Neural cell (in vitro differentiated cells): Measurements from ENCODE around the gene PCDHGA5. TPM values are rescaled to one million over a fixed set of nuclear protein-coding genes. Genes with fewer than 3 reads are reported as not detected.
A peak's percentile ranks its signal among the peaks of the same experiment; 100 is the strongest.
"Not testable (repeated sequence)": the region's sequence is repeated elsewhere in the genome, so short reads cannot be mapped to it uniquely, and the experiment has no call there.

Source experiments
- H2AFZ ChIP-seq: fragments of 200-600, 300-800 bp; sonication (generic), shearing (Covaris generic); 2 replicates; pipeline ENCODE4 v1.6.0; 2014; ENCODE audit warnings: low read depth, mild to moderate bottlenecking, antibody characterized with exemption, low read length, moderate library complexity
- H3F3A ChIP-seq: fragments of 200-600 bp; shearing (Covaris generic); 2 replicates; pipeline ENCODE4 v1.6.1; 2016; ENCODE audit warnings: mild to moderate bottlenecking, moderate library complexity, mixed read lengths, antibody characterized with exemption, low read length; ENCODE audit not compliant: insufficient read depth, poor library complexity, severe bottlenecking
- H3K27ac ChIP-seq: fragments of 200-600, 300-800 bp; sonication (generic), shearing (Covaris generic); 2 replicates; pipeline ENCODE4 v1.5.1; 2014; ENCODE audit warnings: mild to moderate bottlenecking, low read length, moderate library complexity
- H3K27me3 ChIP-seq: fragments of 300-800, 200-600 bp; sonication (generic), shearing (Covaris generic); 2 replicates; pipeline ENCODE4 v1.6.0; 2014; ENCODE audit warnings: mild to moderate bottlenecking, low read depth, low read length, moderate library complexity; ENCODE audit not compliant: insufficient read depth
- H3K36me3 ChIP-seq: fragments of 300-800, 200-600 bp; sonication (generic), shearing (Covaris generic); 2 replicates; pipeline ENCODE4 v1.5.1; 2014; ENCODE audit warnings: mild to moderate bottlenecking, antibody characterized with exemption, low read length, moderate library complexity; ENCODE audit not compliant: insufficient read depth
- H3K4me2 ChIP-seq: fragments of 300-800, 200-600 bp; sonication (generic), shearing (Covaris generic); 2 replicates; pipeline ENCODE4 v1.6.0; 2014; ENCODE audit warnings: mild to moderate bottlenecking, low read length
- H3K4me3 ChIP-seq: fragments of 300-800, 200-600 bp; sonication (generic), shearing (Covaris generic); 2 replicates; pipeline ENCODE4 v1.5.1; 2014; ENCODE audit warnings: mild to moderate bottlenecking, low read length, moderate library complexity
- H3K79me2 ChIP-seq: fragments of 200-600 bp; shearing (Covaris generic); replicated peaks from 2 replicates; pipeline ENCODE4 v1.6.0; 2014; ENCODE audit warnings: mild to moderate bottlenecking, low read length, moderate library complexity; ENCODE audit not compliant: insufficient read depth
- H3K9ac ChIP-seq: fragments of 300-800, 200-600 bp; sonication (generic), shearing (Covaris generic); 2 replicates; pipeline ENCODE4 v1.6.1; 2016; ENCODE audit warnings: mild to moderate bottlenecking, low read length, mixed read lengths
- H3K9me2 ChIP-seq: fragments of 200-600 bp; shearing (Covaris generic); 2 replicates; pipeline ENCODE4 v1.6.1; 2016; ENCODE audit warnings: mild to moderate bottlenecking, low read length, mixed read lengths; ENCODE audit not compliant: insufficient read depth
- H3K9me3 ChIP-seq: fragments of 200-600, 300-800 bp; sonication (generic), shearing (Covaris generic); 2 replicates; pipeline ENCODE4 v1.6.1; 2016; ENCODE audit warnings: mild to moderate bottlenecking, mixed run types, low read length, moderate library complexity, mixed read lengths
- H4K20me1 ChIP-seq: fragments of 200-600 bp; shearing (Covaris generic); 2 replicates; pipeline ENCODE4 v1.6.1; 2016; ENCODE audit warnings: mild to moderate bottlenecking, mixed run types; ENCODE audit not compliant: insufficient read depth
- EP300 ChIP-seq: fragments of 450-650 bp; conservative IDR thresholded peaks from 2 replicates; pipeline ENCODE4 v1.6.1; 2014; ENCODE audit warnings: antibody characterized with exemption, mild to moderate bottlenecking, moderate library complexity; ENCODE audit not compliant: poor library complexity, severe bottlenecking
- EZH2 ChIP-seq: fragments of 200-600, 300-800 bp; shearing (Covaris generic), sonication (generic); IDR thresholded peaks from 2 replicates; pipeline ENCODE4 v1.6.1; 2014; ENCODE audit warnings: antibody characterized with exemption, low read length, borderline replicate concordance, mild to moderate bottlenecking; ENCODE audit not compliant: insufficient read depth, poor library complexity, severe bottlenecking
- MXI1 ChIP-seq: fragments of 450-650 bp; conservative IDR thresholded peaks from 2 replicates; pipeline ENCODE4 v1.6.1; 2014; ENCODE audit warnings: antibody characterized with exemption, mild to moderate bottlenecking; ENCODE audit not compliant: poor library complexity, severe bottlenecking
- POLR2AphosphoS5 ChIP-seq: IDR thresholded peaks from 2 replicates; pipeline ENCODE4 v1.6.1; 2012
- RAD21 ChIP-seq: fragments of 450-650 bp; conservative IDR thresholded peaks from 2 replicates; pipeline ENCODE4 v1.6.1; 2014; ENCODE audit warnings: antibody characterized with exemption, mild to moderate bottlenecking, moderate library complexity
- SMC3 ChIP-seq: fragments of 450-650 bp; conservative IDR thresholded peaks from 2 replicates; pipeline ENCODE4 v1.6.1; 2014; ENCODE audit warnings: antibody characterized with exemption, mild to moderate bottlenecking, moderate library complexity; ENCODE audit not compliant: poor library complexity
- TAF1 ChIP-seq: IDR thresholded peaks from 2 replicates; pipeline ENCODE4 v1.6.1; 2012; ENCODE audit warnings: low read depth
- polyA plus RNA-seq: library from polyadenylated mRNA; depleted of rRNA; stranded (reverse); fragments of >200 nt; gene quantifications from 2 replicates; pipeline ENCODE4 v1.2.3, GENCODE V29; 2014
- TF ChIP-seq, protein P1 (sequence below): IDR thresholded peaks from 2 replicates; pipeline ENCODE4 v1.6.1; 2012; ENCODE audit warnings: borderline replicate concordance
- TF ChIP-seq, protein P2 (sequence below): fragments of 450-650 bp; IDR thresholded peaks from 2 replicates; pipeline ENCODE4 v1.5.1; 2014; ENCODE audit warnings: antibody characterized with exemption, mild to moderate bottlenecking, moderate library complexity; ENCODE audit not compliant: poor library complexity, severe bottlenecking

PCDHGA5 gene
- polyA plus RNA-seq, 1 donor from 2014 or later: 0.25 TPM

DNA sequence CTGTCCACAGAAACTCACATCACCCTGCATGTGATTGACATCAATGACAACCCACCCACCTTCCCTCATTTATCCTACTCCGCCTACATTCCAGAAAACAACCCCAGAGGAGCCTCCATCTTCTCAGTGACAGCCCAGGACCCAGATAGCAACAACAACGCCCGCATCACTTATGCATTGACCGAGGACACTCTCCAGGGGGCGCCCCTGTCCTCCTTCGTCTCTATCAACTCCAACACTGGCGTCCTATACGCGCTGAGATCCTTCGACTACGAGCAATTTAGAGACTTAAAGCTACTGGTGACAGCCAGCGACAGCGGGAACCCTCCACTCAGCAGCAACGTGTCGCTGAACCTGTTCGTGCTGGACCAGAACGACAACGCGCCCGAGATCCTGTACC lies 18.6 kb upstream of the PCDHGA5 start:
- Histone ChIP-seq H3K9me2 (no peaks in the 10 kb centered on the region), H3K9ac (no peak overlapping the region), H4K20me1 (no peaks in the 10 kb centered on the region), H3K9me3 (peaks cover 10% of the 10 kb centered on the region), H3K27ac (no peak overlapping the region), H3K27me3 (no peaks in the 10 kb centered on the region), H3K79me2 (no peaks in the 10 kb centered on the region), H3K36me3 (no peaks in the 10 kb centered on the region), H2AFZ (no peak overlapping the region), H3F3A (no peaks in the 10 kb centered on the region), H3K4me2 (no peak overlapping the region), H3K4me3 (no peak overlapping the region)
- no peak for TF ChIP-seq TAF1
- no peak for TF ChIP-seq EP300
- no peak for TF ChIP-seq RAD21
- TF ChIP-seq MXI1: no peak
- TF ChIP-seq SMC3: no peak
- TF ChIP-seq, protein P1, sequence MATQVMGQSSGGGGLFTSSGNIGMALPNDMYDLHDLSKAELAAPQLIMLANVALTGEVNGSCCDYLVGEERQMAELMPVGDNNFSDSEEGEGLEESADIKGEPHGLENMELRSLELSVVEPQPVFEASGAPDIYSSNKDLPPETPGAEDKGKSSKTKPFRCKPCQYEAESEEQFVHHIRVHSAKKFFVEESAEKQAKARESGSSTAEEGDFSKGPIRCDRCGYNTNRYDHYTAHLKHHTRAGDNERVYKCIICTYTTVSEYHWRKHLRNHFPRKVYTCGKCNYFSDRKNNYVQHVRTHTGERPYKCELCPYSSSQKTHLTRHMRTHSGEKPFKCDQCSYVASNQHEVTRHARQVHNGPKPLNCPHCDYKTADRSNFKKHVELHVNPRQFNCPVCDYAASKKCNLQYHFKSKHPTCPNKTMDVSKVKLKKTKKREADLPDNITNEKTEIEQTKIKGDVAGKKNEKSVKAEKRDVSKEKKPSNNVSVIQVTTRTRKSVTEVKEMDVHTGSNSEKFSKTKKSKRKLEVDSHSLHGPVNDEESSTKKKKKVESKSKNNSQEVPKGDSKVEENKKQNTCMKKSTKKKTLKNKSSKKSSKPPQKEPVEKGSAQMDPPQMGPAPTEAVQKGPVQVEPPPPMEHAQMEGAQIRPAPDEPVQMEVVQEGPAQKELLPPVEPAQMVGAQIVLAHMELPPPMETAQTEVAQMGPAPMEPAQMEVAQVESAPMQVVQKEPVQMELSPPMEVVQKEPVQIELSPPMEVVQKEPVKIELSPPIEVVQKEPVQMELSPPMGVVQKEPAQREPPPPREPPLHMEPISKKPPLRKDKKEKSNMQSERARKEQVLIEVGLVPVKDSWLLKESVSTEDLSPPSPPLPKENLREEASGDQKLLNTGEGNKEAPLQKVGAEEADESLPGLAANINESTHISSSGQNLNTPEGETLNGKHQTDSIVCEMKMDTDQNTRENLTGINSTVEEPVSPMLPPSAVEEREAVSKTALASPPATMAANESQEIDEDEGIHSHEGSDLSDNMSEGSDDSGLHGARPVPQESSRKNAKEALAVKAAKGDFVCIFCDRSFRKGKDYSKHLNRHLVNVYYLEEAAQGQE: no peak
- no peak for TF ChIP-seq EZH2
- TF ChIP-seq, protein P2, sequence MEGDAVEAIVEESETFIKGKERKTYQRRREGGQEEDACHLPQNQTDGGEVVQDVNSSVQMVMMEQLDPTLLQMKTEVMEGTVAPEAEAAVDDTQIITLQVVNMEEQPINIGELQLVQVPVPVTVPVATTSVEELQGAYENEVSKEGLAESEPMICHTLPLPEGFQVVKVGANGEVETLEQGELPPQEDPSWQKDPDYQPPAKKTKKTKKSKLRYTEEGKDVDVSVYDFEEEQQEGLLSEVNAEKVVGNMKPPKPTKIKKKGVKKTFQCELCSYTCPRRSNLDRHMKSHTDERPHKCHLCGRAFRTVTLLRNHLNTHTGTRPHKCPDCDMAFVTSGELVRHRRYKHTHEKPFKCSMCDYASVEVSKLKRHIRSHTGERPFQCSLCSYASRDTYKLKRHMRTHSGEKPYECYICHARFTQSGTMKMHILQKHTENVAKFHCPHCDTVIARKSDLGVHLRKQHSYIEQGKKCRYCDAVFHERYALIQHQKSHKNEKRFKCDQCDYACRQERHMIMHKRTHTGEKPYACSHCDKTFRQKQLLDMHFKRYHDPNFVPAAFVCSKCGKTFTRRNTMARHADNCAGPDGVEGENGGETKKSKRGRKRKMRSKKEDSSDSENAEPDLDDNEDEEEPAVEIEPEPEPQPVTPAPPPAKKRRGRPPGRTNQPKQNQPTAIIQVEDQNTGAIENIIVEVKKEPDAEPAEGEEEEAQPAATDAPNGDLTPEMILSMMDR: no peak
- TF ChIP-seq POLR2AphosphoS5: no peak

DNA sequence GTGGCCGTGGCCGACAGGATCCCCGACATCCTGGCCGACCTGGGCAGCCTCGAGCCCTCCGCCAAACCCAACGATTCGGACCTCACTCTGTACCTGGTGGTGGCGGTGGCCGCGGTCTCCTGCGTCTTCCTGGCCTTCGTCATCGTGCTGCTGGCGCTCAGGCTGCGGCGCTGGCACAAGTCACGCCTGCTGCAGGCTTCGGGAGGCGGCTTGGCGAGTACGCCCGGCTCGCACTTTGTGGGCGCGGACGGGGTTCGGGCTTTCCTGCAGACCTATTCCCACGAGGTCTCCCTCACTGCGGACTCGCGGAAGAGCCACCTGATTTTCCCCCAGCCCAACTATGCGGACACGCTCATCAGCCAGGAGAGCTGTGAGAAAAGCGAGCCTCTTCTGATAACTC lies 17.9 kb upstream of the PCDHGA5 start:
- H2AFZ ChIP-seq, H3K4me3 ChIP-seq, H3K9ac ChIP-seq, H3K27ac ChIP-seq, H3K9me2 ChIP-seq, H3K36me3 ChIP-seq, H3K4me2 ChIP-seq, H3F3A ChIP-seq, H4K20me1 ChIP-seq, H3K27me3 ChIP-seq, H3K79me2 ChIP-seq: not testable (repeated sequence)
- H3K9me3 ChIP-seq: peaks cover 15% of the 10 kb centered on the region

DNA sequence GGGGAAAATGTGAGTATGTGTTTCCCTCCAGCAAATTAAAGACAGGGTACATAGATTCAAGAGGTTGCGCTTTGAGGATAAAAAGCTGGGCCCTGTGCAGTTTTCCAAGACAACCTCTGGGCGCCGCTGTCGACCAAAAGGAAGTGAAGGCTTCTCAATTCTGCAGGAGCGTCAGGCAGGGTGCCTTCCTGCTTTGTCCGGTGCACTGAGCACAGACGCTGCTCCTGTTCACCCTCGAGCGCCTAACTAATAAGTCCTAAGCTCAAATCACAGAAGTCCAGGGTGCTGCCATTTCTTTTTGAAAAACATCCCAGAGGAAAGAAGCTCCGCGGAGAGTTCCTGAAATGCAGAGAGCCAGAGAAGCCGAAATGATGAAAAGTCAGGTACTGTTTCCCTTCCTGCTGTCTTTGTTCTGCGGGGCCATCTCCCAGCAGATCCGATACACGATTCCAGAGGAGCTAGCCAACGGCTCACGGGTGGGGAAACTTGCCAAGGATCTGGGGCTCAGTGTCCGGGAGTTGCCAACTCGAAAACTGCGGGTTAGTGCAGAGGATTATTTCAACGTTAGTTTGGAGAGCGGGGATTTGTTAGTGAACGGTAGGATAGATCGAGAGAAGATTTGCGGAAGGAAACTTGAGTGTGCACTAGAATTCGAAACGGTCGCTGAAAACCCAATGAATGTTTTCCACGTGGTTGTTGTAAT lies 13.9 kb upstream of the PCDHGA5 start, which contains the start of gene PCDHGB1:
Gene PCDHGB1 (plus strand): TSS at position 183 of the 703 bp plus-strand sequence. CDS start 162 bp downstream, at position 345.
- no peak within 1 kb of the TSS for H3K9ac ChIP-seq
- H3F3A ChIP-seq: no peaks in the 10 kb centered on the region
- no peaks in the 10 kb centered on the region for H4K20me1 ChIP-seq
- H3K4me2 ChIP-seq: no peak within 1 kb of the TSS
- H3K9me2 ChIP-seq: no peaks in the 10 kb centered on the region
- H3K9me3 ChIP-seq: peaks cover 15% of the 10 kb centered on the region
- no peaks in the 10 kb centered on the region for H3K36me3 ChIP-seq
- TF ChIP-seq EZH2 (no peak), RAD21 (no peak), MXI1 (no peak), TAF1 (no peak), EP300 (no peak), SMC3 (no peak), POLR2AphosphoS5 (no peak)
- TF ChIP-seq, protein P2: no peak
- TF ChIP-seq, protein P1: no peak
- peak within 1 kb of the TSS; percentile 15 for H3K4me3 ChIP-seq
- H3K27ac ChIP-seq: no peak within 1 kb of the TSS
- H3K27me3 ChIP-seq: no peaks in the 10 kb centered on the region
- no peaks in the 10 kb centered on the region for H3K79me2 ChIP-seq
- H2AFZ ChIP-seq: no peak within 1 kb of the TSS
